Activated naive CD8-positive, alpha-beta T cell treated with anti-CD3 and anti-CD28 coated beads for 36 hours (primary cell): ENCODE results near the gene IL3RA. TPM values are rescaled to one million over a fixed set of nuclear protein-coding genes. Genes with fewer than 3 reads are reported as not detected.
"Not testable (repeated sequence)": the region's sequence is repeated elsewhere in the genome, so short reads cannot be mapped to it uniquely, and the experiment has no call there.

Source experiments
- DNase-seq: peaks from one replicate; pipeline ENCODE4 v3.0.0; 2021
- H3K27ac Mint-ChIP-seq: one replicate; pipeline ENCODE4 v1.8.0; 2022; ENCODE audit warnings: mild to moderate bottlenecking, moderate library complexity, mixed read lengths
- H3K27me3 Mint-ChIP-seq: one replicate; pipeline ENCODE4 v1.8.0; 2022; ENCODE audit warnings: mild to moderate bottlenecking, mixed read lengths
- H3K36me3 Mint-ChIP-seq: one replicate; pipeline ENCODE4 v1.8.0; 2021; ENCODE audit warnings: mild to moderate bottlenecking, mixed read lengths
- H3K4me1 Mint-ChIP-seq: one replicate; pipeline ENCODE4 v1.8.0; 2021; ENCODE audit warnings: mixed read lengths
- H3K4me3 Mint-ChIP-seq: one replicate; pipeline ENCODE4 v1.8.0; 2022; ENCODE audit warnings: mild to moderate bottlenecking, moderate library complexity, mixed read lengths
- H3K9me3 Mint-ChIP-seq: one replicate; pipeline ENCODE4 v1.8.0; 2022; ENCODE audit warnings: mixed read lengths
- total RNA-seq, 2 experiments: library from RNA; stranded (reverse); gene quantifications; one replicate each; pipeline ENCODE4 v1.2.3, GENCODE V29; 2021

The IL3RA gene
- total RNA-seq, 2 experiments from 2014 or later, result 0.29 TPM; not detected in 1

- H3K27ac Mint-ChIP-seq, result no peak overlapping the region
- H3K4me3 Mint-ChIP-seq, result no peak overlapping the region
- H3K27me3 Mint-ChIP-seq, result peaks cover 22% of the 10 kb centered on the region
- H3K9me3 Mint-ChIP-seq, result peaks cover 2% of the 10 kb centered on the region
- H3K36me3 Mint-ChIP-seq, result no peaks in the 10 kb centered on the region
- H3K4me1 Mint-ChIP-seq, result peaks cover 3% of the 10 kb centered on the region
- DNase-seq, result no peak
These were observed 20.1 kb upstream of the IL3RA start for GRCh38 chrX:1316527-1316926.

GRCh38 chrX:1321674-1322073, 14.9 kb upstream of the IL3RA start:
- H3K9me3 Mint-ChIP-seq, result peaks cover 1% of the 10 kb centered on the region
- no peak overlapping the region for H3K4me3 Mint-ChIP-seq
- peaks cover 9% of the 10 kb centered on the region for H3K4me1 Mint-ChIP-seq
- H3K27ac Mint-ChIP-seq, result no peak overlapping the region
- H3K27me3 Mint-ChIP-seq, result peaks cover 37% of the 10 kb centered on the region
- DNase-seq, result no peak
- H3K36me3 Mint-ChIP-seq, result no peaks in the 10 kb centered on the region

GRCh38 chrX:1322393-1322792, 14.2 kb upstream of the IL3RA start:
- Mint-ChIP-seq H3K9me3 (no peaks in the 10 kb centered on the region), H3K4me1 (peaks cover 9% of the 10 kb centered on the region), H3K27ac (no peak overlapping the region), H3K4me3 (peak overlapping the region; percentile 37), H3K27me3 (peaks cover 34% of the 10 kb centered on the region), H3K36me3 (no peaks in the 10 kb centered on the region)
- DNase-seq, result peak; percentile 51

GRCh38 chrX:1323315-1323714, 13.3 kb upstream of the IL3RA start:
- Mint-ChIP-seq H3K36me3 (no peaks in the 10 kb centered on the region), H3K4me1 (peaks cover 9% of the 10 kb centered on the region), H3K4me3 (no peak overlapping the region), H3K9me3 (no peaks in the 10 kb centered on the region), H3K27ac (no peak overlapping the region), H3K27me3 (peaks cover 34% of the 10 kb centered on the region)
- peak; percentile 58 for DNase-seq

- Mint-ChIP-seq H3K36me3 (no peaks in the 10 kb centered on the region), H3K9me3 (no peaks in the 10 kb centered on the region), H3K27ac (no peak overlapping the region), H3K4me3 (no peak overlapping the region), H3K4me1 (peaks cover 8% of the 10 kb centered on the region), H3K27me3 (peaks cover 20% of the 10 kb centered on the region)
- no peak for DNase-seq
These were observed 11.0 kb upstream of the IL3RA start for GRCh38 chrX:1325515-1326116.

- Mint-ChIP-seq H3K4me1 (peaks cover 2% of the 10 kb centered on the region), H3K36me3 (no peaks in the 10 kb centered on the region), H3K9me3 (no peaks in the 10 kb centered on the region), H3K27me3 (peaks cover 13% of the 10 kb centered on the region), H3K27ac (no peak overlapping the region), H3K4me3 (no peak overlapping the region)
- DNase-seq, result no peak
These were observed 8.8 kb upstream of the IL3RA start for GRCh38 chrX:1327651-1328304.

GRCh38 chrX:1330605-1331004, 6.0 kb upstream of the IL3RA start:
- no peak overlapping the region for H3K27ac Mint-ChIP-seq
- no peak for DNase-seq
- H3K4me3 Mint-ChIP-seq, result no peak overlapping the region
- H3K9me3 Mint-ChIP-seq, result no peaks in the 10 kb centered on the region
- peaks cover 7% of the 10 kb centered on the region for H3K27me3 Mint-ChIP-seq
- H3K36me3 Mint-ChIP-seq, result no peaks in the 10 kb centered on the region
- no peaks in the 10 kb centered on the region for H3K4me1 Mint-ChIP-seq

GRCh38 chrX:1332433-1332832, 4.2 kb upstream of the IL3RA start:
- Mint-ChIP-seq H3K27me3 (peaks cover 23% of the 10 kb centered on the region), H3K4me1 (peaks cover 12% of the 10 kb centered on the region)
- H3K27ac Mint-ChIP-seq, H3K4me3 Mint-ChIP-seq, DNase-seq, H3K36me3 Mint-ChIP-seq, H3K9me3 Mint-ChIP-seq: not testable (repeated sequence)

GRCh38 chrX:1334854-1335253, 1.7 kb upstream of the IL3RA start:
- no peak for DNase-seq
- H3K4me3 Mint-ChIP-seq, result no peak overlapping the region
- H3K9me3 Mint-ChIP-seq, result no peaks in the 10 kb centered on the region
- peaks cover 24% of the 10 kb centered on the region for H3K27me3 Mint-ChIP-seq
- peaks cover 3% of the 10 kb centered on the region for H3K36me3 Mint-ChIP-seq
- peak overlapping the region; percentile 42 for H3K27ac Mint-ChIP-seq
- peaks cover 12% of the 10 kb centered on the region for H3K4me1 Mint-ChIP-seq

- peaks cover 24% of the 10 kb centered on the region for H3K27me3 Mint-ChIP-seq
- H3K27ac Mint-ChIP-seq, result peak overlapping the region; percentile 70
These were observed 579 bp downstream of the IL3RA start for GRCh38 chrX:1336948-1337779.

GRCh38 chrX:1341545-1342184, 5.1 kb downstream of the IL3RA start:
- Mint-ChIP-seq H3K27ac (no peak overlapping the region), H3K4me3 (no peak overlapping the region), H3K9me3 (no peaks in the 10 kb centered on the region), H3K27me3 (peaks cover 8% of the 10 kb centered on the region), H3K4me1 (peaks cover 7% of the 10 kb centered on the region), H3K36me3 (peaks cover 3% of the 10 kb centered on the region)
- DNase-seq, result no peak

More at GRCh38 chrX:1336948-1337779, 579 bp downstream of the IL3RA start:
- no peaks in the 10 kb centered on the region for H3K9me3 Mint-ChIP-seq
- H3K4me1 Mint-ChIP-seq, result peaks cover 12% of the 10 kb centered on the region
- H3K36me3 Mint-ChIP-seq, result peaks cover 3% of the 10 kb centered on the region
- H3K4me3 Mint-ChIP-seq, result peak overlapping the region; percentile 82
- no peak for DNase-seq

GRCh38 chrX:1349606-1350005, 13.0 kb downstream of the IL3RA start:
- not testable (repeated sequence) for H3K9me3 Mint-ChIP-seq, H3K36me3 Mint-ChIP-seq, H3K27ac Mint-ChIP-seq, H3K27me3 Mint-ChIP-seq, H3K4me3 Mint-ChIP-seq, DNase-seq, H3K4me1 Mint-ChIP-seq

GRCh38 chrX:1351981-1352714, 15.6 kb downstream of the IL3RA start:
- Mint-ChIP-seq H3K27ac (no peak overlapping the region), H3K4me1 (peaks cover 9% of the 10 kb centered on the region), H3K4me3 (no peak overlapping the region), H3K27me3 (no peaks in the 10 kb centered on the region), H3K9me3 (peaks cover 2% of the 10 kb centered on the region), H3K36me3 (no peaks in the 10 kb centered on the region)
- no peak for DNase-seq
